Measurements from ENCODE around the gene SRGAP3.

GRCh38 chr3:9032231-9032777 is 217.1 kb downstream of the SRGAP3 start:
- TF ChIP-seq EED (IDR thresholded peaks at IDR 0.05; ENCODE audit: low read depth) = no peak
- no peak for TF ChIP-seq NFIC (IDR thresholded peaks at IDR 0.05; ENCODE audit: low read depth, low read length)
- no peak for TF ChIP-seq CHD2 (IDR thresholded peaks at IDR 0.05; ENCODE audit: borderline replicate concordance, low read depth, low read length)
- TF ChIP-seq CREB1 (IDR thresholded peaks at IDR 0.05; ENCODE audit: low read depth) = no peak
- no peak for TF ChIP-seq FOS (IDR thresholded peaks at IDR 0.05; ENCODE audit: borderline replicate concordance, extremely low read depth, insufficient read length)
- no peak for TF ChIP-seq CTCF (IDR thresholded peaks at IDR 0.05 in 2 of 3, conservative IDR thresholded peaks at IDR 0.05 in 1 of 3; ENCODE audit: control insufficient read depth in 2 of 3, extremely low read depth in 1 of 3, insufficient read depth in 1 of 3, low read depth in 3 of 3, low read length in 3 of 3)
- TF ChIP-seq JUNB (IDR thresholded peaks at IDR 0.05) = no peak
- no peak for TF ChIP-seq POLR2AphosphoS2 (IDR thresholded peaks at IDR 0.05; ENCODE audit: low read depth, low read length)
- no peak for TF ChIP-seq CHD4 (IDR thresholded peaks at IDR 0.05)
- TF ChIP-seq ZZZ3 (IDR thresholded peaks at IDR 0.05; ENCODE audit: control insufficient read depth, insufficient read length, low read depth) = no peak
- TF ChIP-seq ZNF384 (IDR thresholded peaks at IDR 0.05; ENCODE audit: borderline replicate concordance, low read depth, low read length) = no peak
- no peak for TF ChIP-seq NRF1 (conservative IDR thresholded peaks at IDR 0.05; ENCODE audit: low read depth, low read length)
- no peak for TF ChIP-seq KDM1A (IDR thresholded peaks at IDR 0.05; ENCODE audit: borderline replicate concordance)
- TF ChIP-seq SRF (IDR thresholded peaks at IDR 0.05; ENCODE audit: low read depth in 2 of 2, low read length in 2 of 2) = no peak
